ENCODE data around the gene MAP7.
"Not testable (repeated sequence)": the region's sequence is repeated elsewhere in the genome, so short reads cannot be mapped to it uniquely, and the experiment has no call there.

MAP7 gene

GRCh38 chr6:136550330-136551071 lies at the start of gene MAP7:
TSS of gene MAP7 (minus strand) at chr6:136550422. CDS start at chr6:136550408, 14 bp downstream.
- peak; percentile 35 to 50 (median 40) for DNase-seq (ENCODE audit: low read depth in 3 of 3)

GRCh38 chr6:136599329-136600011 lies 49.2 kb upstream of the MAP7 start:
- no peak for DNase-seq (ENCODE audit: low read depth in 3 of 3)

- no peak for DNase-seq (ENCODE audit: low read depth in 3 of 3)
These were observed 47.8 kb upstream of the MAP7 start for GRCh38 chr6:136598048-136598447.

GRCh38 chr6:136594671-136595070 lies 44.4 kb upstream of the MAP7 start:
- no peak for DNase-seq (ENCODE audit: low read depth in 3 of 3)

DNA sequence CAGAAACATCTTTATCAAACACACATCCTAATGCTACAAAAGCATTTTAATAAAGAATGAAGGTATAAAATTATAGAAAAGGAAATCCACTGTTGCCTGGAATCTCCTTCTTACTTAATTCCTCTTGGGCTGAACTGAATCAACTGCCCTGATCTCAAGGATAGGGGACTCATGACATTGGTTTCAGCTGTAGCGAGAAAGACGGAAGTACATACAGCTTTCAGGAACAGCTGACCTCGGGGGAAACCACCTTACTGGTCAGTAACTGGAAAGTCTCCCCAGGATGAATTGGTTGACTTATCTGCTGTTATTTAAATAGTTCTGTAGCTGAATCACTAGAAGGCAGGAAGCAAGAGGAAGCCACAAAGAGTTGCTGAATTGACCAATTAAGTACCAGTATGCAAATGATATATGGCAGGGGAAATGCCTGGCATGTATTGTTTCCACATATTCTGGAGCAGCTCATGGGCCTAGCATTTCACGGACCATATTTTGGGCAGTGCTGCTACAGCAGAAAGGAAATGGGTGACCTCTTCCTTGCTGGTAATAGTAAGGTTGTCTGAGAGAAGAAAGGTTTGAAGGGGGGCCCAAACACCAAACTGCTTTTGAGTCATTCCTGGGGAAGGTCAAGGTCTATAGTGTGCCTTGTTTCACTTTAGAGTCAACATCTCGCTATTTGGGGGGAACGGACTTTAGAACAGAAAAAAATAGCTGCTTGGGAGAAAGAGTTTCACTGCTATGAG lies 43.7 kb upstream of the MAP7 start:
- no peak for DNase-seq (ENCODE audit: low read depth in 3 of 3)

GRCh38 chr6:136592930-136593673 lies 42.9 kb upstream of the MAP7 start:
- DNase-seq (ENCODE audit: low read depth in 3 of 3): no peak

DNA sequence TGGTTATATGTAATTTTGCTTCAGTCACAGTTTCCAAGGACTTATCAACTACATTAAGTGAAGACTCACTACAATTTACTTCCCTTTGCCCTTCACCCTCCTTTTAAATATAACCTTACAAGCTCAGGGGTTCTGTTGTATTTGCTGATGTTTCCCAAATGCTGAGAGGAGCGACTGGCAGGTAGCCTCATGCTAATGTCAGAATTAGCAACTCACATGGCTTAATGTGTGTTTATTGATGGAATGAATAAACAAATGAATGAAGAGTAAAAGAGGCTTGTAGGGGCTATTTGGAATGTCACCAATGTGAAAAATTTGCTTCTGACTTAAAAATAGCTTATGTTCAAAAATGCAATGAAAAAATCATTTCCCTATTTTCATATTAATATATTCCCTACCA lies 41.4 kb upstream of the MAP7 start:
- DNase-seq (ENCODE audit: low read depth in 3 of 3): no peak

DNA sequence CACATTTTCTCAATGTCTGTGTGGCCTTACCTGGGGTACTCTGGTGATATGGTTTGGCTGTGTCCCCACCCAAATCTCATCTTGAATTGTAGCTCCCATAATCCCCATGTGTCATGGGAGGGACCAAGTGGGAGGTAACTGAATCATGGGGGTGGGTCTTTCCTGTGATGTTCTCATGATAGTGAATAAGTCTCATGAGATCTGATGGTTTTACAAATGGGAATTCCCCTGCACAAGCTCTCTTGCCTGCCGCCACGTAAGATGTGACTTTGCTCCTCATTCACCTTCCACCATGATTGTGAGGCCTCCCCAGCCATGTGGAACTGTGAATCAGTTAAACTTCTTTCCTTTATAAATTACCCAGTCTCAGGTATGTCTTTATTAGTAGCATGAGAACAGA lies 40.6 kb upstream of the MAP7 start:
- DNase-seq (ENCODE audit: low read depth in 3 of 3): not testable (repeated sequence)

DNA sequence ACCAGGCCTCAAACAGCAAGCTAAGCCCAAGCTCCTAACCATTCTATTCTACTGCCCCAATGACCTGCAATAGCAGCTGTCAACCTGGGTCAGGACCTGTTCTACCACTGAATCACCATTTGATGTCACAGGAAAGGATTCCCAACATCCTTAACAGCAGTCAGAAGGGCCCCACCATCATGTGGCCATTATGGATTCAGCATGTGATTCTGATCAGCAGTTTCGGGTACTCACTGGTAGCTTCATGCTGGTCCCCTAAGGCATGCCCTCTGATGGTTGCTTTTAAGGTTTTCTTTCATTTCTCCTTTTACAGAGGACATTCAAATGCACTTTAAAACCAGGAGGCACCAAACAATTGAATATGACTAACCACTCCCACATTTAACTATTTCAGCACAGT lies 37.3 kb upstream of the MAP7 start:
- no peak for DNase-seq (ENCODE audit: low read depth in 3 of 3)

DNA sequence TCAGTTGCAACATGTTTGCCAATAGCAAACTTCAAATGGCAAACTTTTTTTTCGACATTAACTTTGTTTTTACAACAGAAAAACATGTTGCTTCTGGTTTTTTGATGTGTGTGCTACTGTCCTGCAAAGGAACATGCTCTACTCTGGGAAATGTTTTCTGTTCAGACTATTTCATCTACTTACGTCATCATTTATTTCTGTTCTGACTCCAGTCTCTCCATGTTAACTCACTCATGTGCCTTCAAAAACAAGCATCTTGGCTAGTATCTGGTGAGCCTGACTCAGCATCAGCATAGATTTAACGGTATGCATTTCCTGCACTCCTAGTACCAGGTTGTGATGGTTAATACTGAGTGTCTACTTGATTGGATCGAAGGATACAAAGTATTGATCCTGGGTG lies 36.1 kb upstream of the MAP7 start:
- DNase-seq (ENCODE audit: low read depth in 3 of 3): no peak

DNA sequence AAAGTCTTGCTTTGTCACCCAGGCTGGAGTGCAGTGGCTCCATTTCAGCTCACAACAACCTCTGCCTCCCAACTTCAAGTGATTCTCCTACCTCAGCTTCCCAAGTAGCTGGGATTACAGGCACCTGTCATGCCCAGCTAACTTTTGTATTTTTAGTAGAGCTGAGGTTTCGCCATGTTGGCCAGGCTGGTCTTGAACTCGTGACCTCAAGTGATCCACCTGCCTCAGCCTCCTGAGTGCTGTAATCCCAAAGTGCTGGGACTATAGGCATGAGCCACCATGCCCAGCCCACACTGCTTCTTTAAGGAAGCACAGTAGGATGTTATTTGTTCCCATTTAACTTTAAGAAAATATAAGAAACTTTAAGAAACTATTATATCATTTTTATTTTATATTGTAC lies 35.3 kb upstream of the MAP7 start:
- not testable (repeated sequence) for DNase-seq (ENCODE audit: low read depth in 3 of 3)

DNA sequence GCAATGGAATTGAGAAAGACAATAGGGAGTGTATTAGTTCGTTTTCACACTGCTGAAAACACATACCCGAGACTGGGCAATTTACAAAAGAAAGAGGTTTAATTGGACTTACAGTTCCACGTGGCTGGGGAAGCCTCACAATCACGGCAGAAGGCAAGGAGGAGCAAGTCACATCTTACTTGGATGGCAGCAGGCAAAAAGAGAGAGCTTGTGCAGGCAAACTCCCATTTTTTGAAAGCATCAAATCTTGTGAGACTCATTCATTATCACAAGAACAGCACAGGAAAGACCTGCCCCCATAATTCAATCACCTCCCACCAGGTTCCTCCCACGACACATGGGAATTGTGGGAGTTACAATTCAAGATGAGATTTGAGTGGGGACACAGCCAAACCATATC lies 34.1 kb upstream of the MAP7 start:
- DNase-seq (ENCODE audit: low read depth in 3 of 3): not testable (repeated sequence)

- DNase-seq (ENCODE audit: low read depth in 3 of 3): no peak
These were observed 32.7 kb upstream of the MAP7 start for GRCh38 chr6:136582711-136583471.

GRCh38 chr6:136579800-136580199 lies 29.6 kb upstream of the MAP7 start:
- no peak for DNase-seq (ENCODE audit: low read depth in 3 of 3)

- DNase-seq (ENCODE audit: low read depth in 3 of 3): no peak
These were observed 26.6 kb upstream of the MAP7 start for GRCh38 chr6:136576821-136577220.

GRCh38 chr6:136571496-136571895 lies 21.3 kb upstream of the MAP7 start:
- no peak for DNase-seq (ENCODE audit: low read depth in 3 of 3)

DNA sequence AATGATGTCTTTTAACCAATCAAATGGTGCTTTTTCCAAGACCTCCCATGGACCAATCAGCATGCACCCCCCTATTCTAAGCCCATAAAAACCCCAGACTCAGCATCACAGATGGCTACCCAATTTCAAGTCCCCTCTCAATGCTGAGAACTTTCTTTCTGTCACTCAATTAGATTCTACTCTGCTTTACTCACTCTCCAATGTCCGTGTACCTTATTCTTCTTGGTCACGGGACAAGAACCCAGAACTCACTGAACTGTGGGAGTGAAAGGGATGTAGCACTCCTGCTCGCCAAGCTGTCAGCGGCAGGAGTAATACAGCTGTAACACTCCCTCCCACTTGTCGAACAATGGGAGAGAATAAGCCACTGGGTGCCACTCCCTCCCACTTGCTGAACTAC lies 20.8 kb upstream of the MAP7 start:
- DNase-seq (ENCODE audit: low read depth in 3 of 3): no peak

DNA sequence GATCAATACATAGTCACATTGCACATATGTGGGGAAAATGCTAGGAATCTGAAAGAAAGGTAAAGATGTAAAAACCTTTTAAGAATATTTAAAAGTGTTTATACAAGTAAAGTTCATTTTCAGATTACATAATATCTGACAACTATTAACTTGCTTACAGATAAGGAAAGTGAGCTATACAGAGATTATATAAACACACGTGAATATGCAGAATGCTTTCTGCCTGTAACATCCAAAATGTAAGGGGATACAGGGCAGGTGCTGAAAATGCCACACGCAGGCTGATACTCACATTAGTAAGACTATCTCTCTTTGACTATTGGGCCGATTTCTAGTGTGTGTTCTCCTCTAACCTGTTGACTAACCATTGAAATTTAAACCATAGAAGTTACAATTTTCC lies 17.9 kb upstream of the MAP7 start:
- DNase-seq (ENCODE audit: low read depth in 3 of 3): no peak

DNA sequence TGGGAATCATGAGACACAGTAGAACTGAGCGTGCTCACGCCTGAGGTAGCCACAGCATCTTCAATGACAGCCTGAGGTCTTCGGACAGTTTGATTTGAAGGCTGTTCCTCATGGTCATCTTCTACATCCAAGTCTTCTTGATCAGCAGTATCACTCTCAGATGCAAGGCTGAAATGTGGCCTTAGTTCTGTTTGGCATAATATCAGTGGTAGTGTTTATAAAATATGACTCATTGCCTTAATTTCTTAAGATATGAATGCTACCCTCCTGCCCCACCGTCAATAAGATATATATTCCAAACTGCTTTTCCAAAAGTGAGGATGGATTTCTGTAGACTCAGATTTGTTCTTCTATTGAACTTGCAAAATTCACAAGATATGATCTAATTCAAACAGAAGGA lies 17.5 kb upstream of the MAP7 start:
- no peak for DNase-seq (ENCODE audit: low read depth in 3 of 3)

GRCh38 chr6:136566851-136567250 lies 16.6 kb upstream of the MAP7 start:
- no peak for DNase-seq (ENCODE audit: low read depth in 3 of 3)

DNA sequence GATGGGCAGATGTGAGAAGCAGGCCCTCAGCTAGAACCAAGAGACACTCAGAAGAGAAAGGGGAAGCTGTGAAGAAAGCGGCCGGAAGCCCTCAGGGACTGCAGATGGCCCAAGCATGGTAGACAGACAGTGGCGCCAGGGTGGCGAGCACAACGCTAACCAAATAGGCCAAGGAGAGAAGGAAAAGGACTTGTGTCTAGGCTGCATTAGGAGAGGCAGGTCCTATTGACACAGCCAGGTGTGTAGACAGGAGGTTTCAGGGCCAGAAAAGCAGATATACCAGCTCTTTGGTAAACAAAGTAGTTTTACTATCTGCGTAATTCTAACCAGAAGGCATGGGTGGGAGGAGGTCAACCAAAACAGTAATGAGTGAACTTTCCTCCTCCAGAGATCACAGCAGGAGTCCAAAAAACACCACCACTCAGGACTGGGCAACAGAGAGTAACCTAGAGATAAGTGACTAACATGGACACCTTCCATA lies 15.8 kb upstream of the MAP7 start:
- DNase-seq (ENCODE audit: low read depth in 3 of 3): no peak

Data from stimulated activated CD4-positive, alpha-beta T cell treated with anti-CD3 and anti-CD28 coated beads, TNF-alpha, amount 100 ng/mL, for 4 hours (primary cell).